ENCODE measurements around the gene GNAI1.
"Not testable (repeated sequence)": the region's sequence is repeated elsewhere in the genome, so short reads cannot be mapped to it uniquely, and the experiment has no call there.

The GNAI1 gene

DNA sequence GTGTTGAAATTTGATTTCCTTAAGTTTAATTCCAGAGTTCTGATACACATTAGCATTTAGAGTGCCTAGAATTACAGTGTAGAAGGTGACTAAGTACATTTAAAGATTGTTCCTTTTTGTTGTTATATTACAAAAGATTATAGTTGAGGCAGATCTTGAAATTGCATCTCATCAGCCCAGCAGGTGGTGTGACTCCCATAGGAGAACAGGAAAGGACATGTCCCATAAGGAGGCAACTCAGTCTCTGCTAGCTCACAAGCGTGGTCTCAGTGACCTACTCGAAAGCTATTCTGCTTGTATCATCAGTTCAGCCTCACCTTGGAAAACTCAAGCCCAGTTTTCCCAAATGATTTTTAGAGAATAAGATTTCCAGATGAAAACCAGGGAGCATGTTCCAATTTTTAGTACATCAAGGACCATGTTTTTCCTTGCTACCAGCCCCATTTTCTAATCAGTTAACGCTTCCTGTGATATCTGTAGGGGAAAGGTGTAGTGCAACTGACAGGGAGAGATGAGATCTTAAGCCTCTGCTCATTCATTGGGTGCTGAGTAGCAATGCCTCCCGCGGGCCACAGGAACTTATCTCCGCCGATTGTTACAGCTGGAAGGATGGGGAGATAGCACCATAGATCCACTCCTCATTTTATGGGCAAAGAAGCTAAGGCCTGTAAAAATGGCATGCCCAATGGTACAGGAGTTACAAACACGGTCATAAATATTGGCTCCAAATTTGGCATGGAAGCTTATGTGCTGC is 1.1 kb upstream of the GNAI1 start:
- DNase-seq, result peak in 1 of 3 experiments; percentile 45

DNA sequence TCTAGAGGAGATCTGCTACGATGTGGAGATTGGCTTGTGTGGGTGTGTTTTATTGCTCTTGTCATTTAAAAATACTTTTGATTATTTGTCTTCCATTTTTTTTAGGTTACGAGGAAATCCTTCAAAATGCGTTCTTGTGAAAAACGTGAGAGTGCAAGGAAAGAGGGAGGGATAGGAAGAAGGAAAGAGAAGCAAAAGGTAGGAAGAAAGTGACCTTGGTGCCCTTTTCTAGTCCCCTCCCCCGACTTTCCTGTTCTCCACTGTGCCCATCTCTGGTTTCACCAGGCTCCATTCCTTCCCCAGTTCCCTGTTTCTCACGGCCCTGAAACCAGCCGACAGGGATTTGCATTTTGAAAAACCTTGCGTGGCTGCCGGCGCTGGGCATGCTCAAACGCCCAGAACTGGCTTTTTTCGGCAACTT is 506 bp upstream of the GNAI1 start:
- DNase-seq, result no peak

DNA sequence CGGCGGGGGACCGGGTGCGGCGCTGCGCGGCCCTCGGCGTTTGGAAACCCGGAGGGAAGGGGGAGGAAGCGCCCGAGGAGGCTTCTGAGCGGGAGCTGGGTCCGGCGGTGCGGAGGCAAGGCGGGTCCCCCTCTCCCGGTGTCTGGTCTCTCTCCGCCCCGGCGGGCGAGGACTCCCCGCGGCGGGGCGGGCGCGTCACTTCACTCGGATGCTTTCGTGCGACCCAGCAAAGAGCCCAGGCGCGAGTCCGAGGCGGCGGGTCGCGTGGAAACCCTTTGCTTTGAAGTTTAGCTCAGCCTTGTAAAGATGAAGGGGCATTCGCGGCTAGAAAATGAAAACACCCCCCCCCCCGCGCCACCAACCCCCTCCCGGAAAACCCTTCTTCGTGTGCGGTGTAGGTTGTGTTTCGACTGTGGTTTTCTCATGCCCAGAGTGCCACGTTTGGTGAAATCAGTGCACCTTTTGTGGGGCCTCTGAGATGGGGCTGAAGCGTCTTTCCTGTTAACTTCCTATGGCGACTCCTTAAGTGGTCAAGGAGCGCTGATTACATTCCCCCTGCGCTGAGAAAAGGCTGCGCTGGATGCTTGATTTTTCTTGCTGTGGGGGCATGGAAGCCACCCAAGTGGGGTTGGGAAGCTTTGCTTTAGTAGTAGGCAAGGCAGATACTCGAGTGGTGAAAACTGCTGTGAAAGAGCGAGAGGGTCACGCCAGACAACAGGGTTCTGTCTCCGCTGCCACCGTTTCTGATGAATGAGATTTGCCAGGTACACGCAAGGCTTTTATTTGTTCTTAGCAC is 876 bp downstream of the GNAI1 start:
- peak; percentile 67 to 93 (median 92) for DNase-seq

DNA sequence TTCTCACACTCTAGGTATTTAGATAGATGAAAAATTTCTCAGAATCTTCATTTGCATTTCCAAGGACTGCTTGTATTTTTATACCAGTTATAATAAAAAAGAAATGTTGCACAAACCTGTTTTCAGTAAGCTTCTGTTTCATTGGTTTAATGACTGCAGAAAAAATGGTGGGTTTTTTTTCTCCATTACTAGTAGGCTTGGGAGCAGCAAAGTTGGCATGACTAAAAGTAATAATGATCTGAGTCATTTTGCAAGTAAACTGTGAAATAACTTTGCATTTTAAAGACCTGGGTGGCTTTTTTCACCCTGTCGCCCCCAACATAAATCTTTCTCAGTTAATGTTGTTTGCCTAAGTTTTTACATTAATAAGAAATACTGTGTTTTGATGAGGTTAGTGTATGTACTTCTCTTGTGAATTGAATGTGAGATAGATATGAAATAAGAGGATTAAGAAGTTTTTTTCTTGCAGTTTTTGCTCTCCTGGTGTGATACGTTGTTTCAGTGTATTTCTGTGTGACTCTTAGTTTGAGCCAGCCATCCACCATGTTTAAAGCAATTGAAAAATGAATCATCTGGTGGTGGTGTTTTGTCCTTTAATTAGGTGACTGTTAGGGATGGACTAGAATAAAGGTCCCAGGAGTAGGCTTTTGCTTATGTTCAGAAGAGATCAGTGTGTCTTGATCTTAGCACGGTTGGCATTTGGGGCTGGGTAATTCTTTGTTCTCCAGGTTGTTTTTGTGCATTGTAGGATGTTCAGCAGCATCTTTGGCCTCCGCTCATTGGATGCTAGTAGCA is 1.8 kb downstream of the GNAI1 start:
- DNase-seq, result peak in 2 of 3 experiments; percentile 22 to 67

DNA sequence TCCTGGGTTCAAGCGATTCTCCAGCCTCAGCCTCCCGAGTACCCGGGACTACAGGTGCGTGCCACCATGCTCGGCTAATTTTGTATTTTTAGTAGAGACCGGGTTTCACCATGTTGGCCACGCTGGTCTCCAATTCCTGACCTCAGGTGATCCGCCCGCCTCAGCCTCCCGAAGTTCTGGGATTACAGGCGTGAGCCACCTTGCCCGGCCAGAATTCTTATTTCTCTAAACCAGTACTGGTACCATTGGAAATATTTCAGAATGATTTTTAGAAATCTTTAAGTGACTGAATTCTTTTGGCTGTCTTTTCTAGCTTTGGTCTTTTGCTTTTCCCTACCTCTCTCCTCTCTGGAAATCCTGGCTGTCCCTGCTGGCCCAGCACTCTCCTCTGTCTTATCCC is 2.8 kb downstream of the GNAI1 start:
- DNase-seq, result no peak

DNA sequence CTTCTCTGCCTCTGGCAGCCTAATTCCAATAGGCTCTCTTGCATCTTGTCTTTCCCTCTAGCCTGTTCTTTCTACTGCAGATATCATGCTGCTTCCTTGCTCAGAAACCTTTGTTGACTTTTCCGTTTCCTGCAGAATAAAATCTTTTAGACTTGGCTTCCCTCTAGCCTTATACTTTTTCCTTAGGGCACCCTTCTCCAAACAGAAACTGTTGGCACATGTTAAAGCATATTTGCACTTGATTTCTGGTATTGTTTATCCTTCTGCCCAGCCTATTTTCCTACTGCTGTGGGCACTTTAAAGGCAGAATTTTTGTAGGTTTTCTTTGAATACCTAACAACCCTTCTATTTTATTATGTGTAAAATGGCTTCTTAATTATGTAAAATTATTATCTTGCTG is 4.6 kb downstream of the GNAI1 start:
- DNase-seq, result peak in 2 of 3 experiments; percentile 12 to 37

DNA sequence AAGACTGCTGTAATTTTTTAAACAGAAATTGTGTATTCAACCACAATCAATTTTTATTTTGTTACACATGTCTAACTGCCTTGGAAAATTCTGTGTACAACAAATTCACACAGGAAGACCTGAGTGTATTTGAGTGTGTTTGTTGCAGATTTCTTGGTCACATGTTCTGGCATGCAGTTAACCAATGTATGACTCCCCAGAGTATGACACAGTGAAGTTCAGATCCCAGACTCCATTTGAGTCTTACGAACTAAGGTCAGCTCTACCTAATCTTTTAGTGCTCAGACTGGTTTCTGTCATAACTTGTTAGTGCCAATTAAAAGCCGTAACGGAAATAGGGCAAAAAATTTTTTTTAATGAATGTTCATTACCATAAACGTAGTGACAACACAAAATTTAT is 5.8 kb downstream of the GNAI1 start:
- no peak for DNase-seq

DNA sequence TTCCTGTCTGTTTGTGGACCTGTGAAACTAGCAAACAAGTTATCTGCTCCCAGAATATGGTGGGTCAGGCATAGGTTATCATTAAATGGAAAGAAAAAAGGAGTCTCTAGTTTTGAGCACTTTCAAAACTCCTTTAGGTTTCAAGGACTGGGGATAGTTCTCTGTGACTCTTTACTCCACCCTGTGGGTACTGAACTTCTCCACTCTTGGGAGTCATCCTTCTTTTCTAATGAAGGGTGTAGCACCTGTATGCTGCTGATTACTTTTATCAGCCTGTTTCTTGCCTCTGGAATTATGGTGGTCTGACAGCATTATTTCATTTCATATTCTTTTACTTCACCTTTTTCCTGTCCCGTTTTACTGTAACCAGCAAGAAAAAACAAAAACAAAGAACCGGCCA is 6.7 kb downstream of the GNAI1 start:
- no peak for DNase-seq

DNA sequence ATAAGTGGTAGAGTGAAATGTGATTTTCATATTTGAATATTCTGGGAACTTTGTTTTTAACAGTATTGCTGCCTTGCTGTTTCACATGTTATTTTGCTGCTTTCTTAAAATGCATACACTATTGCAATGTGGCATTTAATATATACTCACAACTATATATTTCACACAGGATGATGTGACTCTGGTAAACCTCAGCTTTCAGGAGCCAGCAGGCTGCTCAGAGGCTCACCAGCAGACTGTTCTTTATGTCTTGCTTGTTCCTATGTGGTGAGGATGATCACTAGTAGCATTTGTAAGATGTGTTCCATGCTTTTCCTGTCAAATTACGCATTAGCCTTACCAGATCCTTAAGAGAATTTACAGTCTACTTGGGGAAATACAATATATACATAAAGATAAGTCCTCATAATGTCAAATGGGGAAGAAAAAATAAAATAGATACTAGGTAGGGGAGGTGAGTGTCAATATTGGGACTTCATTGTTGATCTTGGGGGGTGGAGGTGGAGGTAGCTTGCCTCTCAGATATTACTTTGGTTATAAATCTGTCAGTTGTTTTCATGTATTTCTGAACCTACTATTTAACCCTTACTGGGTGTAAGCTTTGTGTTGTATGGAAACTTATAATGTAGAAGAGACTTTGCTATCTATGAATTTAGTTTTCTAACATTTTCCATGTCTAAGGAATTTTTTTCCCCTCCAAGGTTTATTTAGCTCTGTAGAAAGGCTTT is 8.4 kb downstream of the GNAI1 start:
- DNase-seq, result no peak

DNA sequence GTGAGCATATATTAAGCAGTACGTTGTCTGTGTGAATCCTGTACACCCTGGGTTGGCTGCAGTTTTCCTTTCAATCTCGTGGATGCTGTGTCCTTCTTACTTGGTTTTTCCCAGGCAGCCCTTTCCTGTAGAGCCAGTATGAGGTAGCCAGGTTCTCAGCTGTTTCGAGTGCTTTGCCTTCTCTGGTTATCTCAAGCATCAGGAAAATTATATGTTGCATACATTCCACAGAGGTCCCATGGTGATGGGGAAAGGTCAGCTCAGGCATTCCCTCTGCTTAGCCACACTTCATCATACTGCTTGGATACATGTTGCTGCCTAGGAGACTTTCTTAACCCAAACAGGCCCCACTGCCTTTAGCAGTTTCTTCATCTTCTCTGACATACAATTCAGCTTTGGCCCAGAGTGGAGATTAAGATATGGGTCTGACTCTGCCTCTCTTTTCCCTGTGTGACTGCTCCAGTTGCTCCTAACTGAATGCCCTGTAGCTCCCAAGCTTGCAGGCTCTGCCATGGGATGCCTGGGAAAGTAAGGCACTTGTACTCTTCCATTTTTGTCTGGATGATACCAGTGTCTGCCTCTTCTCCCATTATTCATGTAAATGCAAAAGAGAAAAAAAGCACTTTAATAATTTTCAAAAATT is 11.3 kb downstream of the GNAI1 start:
- peak in 2 of 3 experiments; percentile 19 to 75 for DNase-seq

DNA sequence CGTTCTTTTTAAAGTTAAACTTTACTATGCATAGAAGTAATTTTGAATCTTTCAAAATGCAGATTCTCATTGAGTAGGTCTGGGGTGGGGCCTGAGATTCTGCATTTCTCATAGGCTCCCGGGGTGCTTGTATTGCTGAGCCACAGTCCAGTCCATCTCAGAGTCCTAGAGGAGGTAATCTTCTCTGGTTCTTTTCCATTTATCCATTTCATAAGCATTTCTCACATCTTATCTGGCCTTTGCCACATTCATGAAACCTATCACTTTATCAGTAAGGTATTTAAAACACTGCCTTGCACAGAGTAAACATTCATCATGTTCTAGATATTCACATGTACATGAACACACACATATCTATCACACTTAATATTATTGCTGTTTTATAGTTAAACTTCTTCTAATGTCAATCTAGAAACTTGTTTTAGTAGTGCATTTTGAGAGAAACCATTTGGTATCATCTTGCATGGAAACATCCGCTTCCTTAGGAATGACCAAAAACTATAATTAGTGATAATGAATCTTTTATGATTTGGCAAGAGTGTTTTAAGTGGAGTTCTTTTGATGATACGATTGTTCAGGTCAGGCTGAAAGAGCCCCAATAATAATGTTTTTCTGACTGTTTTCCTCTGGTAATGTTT is 12.0 kb downstream of the GNAI1 start:
- no peak for DNase-seq

DNA sequence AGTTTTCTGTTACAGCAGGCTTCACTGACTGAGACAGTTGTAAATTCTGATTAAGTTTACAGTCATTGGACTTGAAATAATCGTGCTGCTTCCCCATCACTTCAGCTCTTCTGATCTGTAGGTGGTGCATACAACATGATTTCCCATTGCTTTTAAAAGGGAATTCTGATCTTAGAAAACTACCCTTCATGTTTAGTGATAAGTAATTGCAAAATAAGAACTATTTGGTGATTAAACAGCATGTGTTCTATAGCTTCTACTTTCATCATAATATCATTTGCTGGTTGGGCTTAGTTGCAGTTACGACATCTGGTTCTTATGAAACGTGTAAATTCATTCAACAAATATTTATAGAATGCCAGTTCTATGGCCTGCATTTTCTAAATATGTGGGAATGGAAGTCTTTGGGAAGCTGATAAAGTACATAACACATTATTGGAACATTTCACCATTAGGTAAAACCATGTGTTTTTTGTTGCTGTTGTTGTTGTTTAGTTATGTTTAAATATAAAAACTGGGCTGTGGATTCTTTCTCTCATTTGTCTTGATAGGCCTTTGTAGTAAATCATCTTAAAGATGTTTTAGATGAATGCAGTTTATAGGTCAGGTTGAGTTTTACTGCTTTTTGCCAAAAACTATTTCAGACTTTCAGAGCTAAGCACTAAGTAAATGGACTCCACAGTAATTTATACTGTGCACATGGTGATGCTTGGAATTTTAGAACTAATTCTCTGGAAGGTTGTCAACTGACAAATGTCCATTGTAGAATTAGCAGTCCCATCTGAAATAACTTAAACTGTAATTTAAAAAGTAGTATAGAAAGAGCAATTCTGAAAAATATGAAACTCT is 13.1 kb downstream of the GNAI1 start:
- DNase-seq, result no peak

DNA sequence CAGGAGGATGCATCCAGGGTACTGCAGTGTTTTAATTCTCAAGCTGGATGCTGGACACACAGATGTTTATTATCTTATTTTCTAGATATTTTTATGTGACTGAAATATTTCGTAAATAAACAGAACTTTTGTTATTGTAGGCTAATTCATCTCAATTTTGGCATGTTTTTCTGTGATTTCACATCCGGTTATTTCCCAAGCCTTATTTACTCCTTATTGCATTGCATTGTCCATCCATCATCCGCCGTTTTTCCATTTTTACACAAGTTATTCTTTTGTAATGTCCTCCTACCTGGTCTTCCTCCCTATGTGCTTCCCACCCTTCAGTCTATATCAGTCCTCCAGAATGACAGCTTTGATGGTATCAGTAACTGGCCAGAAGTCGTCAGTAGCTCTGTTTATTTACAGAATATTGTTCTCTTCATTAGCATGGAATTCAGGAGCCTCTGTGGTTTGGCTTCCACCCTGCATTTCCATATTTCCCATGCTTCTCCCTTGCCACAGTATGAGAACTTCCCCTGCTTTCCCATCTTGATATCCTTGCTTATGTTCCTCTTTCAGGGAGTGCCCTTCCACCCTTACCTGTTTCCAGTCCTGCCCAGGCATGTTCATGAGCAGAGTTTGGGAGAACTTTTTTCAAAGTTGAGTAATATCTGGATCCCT is 16.1 kb downstream of the GNAI1 start:
- no peak for DNase-seq

DNA sequence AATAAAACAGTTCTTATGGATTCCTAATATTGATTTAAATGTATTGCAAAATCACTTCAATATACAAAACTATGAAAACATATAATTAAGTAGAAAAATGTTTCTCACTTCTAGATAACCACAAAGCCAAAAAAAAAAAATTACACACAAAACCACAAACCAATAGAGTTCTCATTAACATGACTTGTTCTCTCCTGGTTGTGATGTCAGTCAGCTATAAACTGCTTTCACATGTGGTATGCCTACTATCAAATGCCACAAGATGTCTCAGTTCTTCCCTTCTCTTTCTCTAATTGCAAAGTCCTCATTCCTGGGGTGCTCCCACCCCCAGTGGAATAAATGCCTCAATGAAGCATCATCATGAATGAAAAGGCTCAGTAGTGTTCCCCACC is 16.6 kb downstream of the GNAI1 start:
- no peak for DNase-seq

DNA sequence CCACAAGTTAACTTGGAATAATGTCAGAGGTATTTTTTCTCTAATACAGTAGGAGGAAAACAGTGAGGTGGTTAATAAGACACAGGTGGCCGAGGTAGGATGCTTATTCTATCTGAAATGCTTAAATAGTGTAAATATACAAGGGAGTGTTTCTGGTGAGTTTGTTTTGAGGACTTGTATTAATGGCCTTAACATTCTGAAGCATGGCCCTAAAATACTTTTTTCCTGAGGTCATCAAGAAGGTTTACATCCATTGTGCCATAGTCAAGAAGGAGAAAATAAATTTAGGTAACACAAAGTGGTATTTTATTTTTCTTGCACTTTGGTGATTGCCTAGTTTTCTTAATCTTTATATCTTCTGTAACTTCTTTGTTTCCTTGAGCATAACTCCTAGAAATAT is 18.8 kb downstream of the GNAI1 start:
- no peak for DNase-seq

DNA sequence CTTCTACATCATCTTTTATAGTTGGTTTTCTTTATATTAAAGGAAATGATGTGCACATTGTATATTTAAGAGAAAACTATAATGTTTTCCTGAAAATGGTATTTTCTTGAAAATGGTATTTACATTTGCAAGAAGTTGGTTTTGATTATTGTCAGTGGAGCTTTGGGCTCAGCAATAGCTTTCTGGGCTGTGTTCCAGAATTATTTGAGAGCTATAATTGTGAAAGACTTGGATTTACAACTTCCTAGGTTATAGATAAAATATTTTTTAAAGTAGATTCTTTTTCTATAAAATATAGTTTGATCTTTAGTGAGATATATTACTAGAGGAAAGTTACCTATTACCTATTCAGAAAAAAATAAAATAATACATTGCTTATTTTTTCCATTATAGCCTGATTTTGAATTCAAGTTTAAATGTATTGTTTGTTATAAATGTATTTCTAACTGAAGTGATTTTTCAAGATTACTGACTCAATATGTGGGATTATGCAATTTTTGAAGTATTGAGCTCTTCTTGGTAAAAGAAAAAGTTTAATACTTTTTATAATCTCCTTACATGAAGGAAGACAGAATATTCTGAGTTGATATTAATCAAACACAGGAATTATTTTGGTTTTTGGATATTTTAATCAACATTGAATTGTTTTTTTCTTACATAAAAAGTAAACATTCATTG is 20.2 kb downstream of the GNAI1 start:
- no peak for DNase-seq

DNA sequence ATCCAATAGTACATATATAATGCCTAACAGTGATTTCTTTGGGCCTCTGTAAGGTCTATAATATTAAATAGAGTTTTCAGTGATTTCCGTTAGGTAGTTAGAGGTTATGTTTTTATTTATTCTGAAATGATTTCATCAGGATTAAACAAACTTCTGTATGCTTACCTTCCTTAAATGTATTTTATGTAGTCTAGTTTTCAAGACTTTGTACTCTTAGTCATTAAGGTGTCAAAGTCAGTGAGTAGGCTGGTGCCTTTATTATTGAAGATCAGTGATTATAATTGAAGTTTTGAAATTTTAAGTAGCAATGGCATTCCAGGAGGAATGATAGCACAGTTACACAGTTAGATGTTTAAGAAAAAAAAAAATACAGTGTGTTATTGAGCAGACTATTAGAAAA is 20.7 kb downstream of the GNAI1 start:
- no peak for DNase-seq

DNA sequence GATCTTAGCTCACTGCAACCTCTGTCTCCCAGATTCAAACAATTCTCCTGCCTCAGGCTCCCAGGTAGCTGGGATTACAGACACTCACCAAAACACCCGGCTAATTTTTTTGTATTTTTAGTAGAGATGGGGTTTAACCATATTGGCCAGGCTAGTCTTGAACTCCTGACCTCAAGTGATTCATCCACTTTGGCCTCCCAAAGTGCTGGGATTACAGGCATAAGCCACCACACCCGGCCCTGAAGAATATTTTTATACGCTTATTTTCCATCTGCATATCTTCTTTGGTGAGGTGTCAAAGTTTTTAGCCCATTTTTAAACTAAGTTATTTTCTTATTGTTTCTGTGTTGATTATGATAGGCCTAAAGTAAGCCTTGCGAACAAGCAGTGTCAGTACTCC is 23.1 kb downstream of the GNAI1 start:
- DNase-seq, result not testable (repeated sequence)

DNA sequence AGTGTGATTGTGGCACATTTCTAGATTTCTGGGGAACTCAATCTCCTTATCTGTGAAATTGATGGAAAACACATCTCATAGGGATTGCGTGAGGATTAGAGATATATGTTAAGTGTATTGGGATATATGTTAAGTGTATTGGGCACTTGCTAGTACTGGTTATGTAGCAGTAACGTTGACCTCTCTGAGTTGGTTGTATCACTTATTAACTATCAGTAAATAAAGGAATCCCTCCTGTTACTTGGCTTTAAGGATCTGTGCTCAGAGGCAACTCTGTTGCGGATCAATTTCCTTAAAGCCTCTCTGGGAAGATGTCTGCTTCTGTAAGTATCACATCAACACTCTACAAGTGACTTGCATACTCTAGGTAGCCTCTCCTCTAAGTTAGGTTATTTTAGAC is 25.2 kb downstream of the GNAI1 start:
- no peak for DNase-seq

DNA sequence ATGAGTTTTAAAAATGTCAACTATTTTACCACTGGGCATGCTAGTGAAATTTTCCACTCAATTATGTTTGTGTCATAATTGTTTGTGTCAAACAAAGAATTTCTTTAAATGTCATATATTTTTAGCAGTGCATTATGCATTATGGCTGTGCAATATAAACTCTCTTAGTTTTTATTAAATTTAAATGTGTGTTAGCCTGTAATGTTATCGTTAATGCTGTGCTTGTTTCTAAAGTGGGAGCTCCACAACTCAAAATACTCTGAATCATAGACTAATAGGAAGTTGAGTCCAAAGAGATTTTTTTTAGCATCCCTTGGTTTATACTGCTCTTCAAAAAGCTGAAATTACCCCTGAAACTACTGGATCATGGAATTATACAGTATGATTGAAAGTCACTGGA is 26.8 kb downstream of the GNAI1 start:
- DNase-seq, result no peak
